ENCODE measurements around the gene SLC2A13.

- TF ChIP-seq CTCF (conservative IDR thresholded peaks at IDR 0.05) (no peak), EZH2 (IDR thresholded peaks at IDR 0.05; ENCODE audit: low read depth) (no peak)
Measured at GRCh38 chr12:39958377-39958776, 147.5 kb downstream of the SLC2A13 start.
